ENCODE results near the gene SLC16A13.

- TF ChIP-seq EZH2 (IDR thresholded peaks at IDR 0.05; ENCODE audit: borderline replicate concordance, insufficient read depth, low read depth, low read length, poor library complexity, severe bottlenecking), result no peak
- TF ChIP-seq CTCF (IDR thresholded peaks at IDR 0.05), result no peak
Measured at GRCh38 chr17:7078711-7079110, 42.9 kb downstream of the SLC16A13 start.

All from B cell (primary cell).